Endometrial microvascular endothelial cells (primary cell): ENCODE data around the gene CACNA1D. TPM values are rescaled to one million over a fixed set of nuclear protein-coding genes. Genes with fewer than 3 reads are reported as not detected.

Experiments used
- in situ Hi-C: cut with HindIII; loops from 2 replicates; pipeline ENCODE4 v1.10.0; 2017; ENCODE audit warnings: low sequenced_read_pairs, low pct_unique_long_range_greater_than_20kb; ENCODE audit errors: inconsistent ontology term
- total RNA-seq: library from RNA; depleted of rRNA; stranded (reverse); fragments of >200 nt; gene quantifications from one replicate; pipeline ENCODE4 v1.2.3, GENCODE V29; 2015; ENCODE audit errors: inconsistent ontology term

The CACNA1D gene
- total RNA-seq, 1 donor from 2014 or later, result not detected

- in situ Hi-C loops, result no loop called here
Measured at GRCh38 chr3:53718462-53718861, 224.1 kb downstream of the CACNA1D start.

DNA sequence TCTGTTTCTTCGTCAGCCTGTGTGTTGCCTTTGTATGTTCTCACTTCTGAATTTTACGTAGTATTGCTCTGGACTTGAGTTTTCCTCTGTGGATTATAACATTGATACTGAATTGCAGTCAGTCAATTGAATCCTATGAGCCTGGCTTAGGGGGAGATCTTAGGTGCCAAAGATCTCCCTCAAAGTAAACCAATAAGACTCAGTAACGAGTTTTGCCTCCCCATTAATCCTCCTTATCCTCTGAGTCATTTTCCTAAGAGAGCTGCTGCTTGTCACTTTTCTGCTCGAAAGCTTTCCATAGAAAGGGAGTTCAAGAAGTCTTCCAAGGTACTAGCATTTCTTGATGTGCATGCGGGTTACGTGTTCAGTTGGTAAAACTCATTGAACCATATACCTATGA, 225.4 kb downstream of the CACNA1D start:
- in situ Hi-C loops, result no loop called here

DNA sequence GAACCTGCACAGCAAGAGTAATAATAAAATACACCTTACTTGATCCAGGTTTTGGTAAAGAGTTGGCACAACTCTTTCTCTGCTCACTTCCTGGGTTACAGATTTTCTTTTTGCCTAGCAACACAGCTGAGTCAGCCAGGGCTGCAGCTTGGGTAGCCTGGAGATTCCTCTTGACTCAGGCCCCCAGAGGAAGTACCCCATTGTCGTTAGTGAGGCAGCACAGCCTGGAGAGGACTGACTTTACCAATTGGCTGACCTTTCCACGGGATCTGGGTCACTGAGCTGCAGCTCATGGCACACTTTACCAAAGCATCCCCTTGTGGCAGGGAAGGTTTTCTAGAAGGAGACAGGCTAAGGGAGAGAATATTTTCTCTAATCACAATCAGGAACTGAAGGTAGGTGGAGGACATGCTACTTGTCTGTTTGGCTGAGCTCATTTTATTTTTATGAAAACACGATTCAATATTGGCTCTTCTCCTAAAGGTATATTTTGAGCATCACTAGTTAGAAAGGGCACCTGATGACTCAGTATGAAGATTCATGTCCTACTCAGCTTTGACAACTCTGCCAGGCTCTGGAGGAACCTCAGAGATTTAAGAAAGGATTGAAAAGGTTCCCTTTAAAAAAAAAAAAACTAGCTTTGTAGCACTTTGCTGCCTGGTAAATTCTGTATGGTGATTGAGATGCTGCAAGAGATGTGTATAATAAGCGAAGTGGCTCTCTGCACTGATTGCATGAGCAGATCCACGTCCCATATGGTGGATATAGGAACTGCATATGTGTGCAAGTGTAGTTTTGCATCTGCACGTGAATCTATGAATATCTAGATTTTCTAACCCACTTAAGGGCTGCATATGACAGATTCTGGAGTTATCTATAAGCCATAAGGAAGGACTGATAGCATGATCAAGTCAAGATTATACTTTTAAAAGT, 227.0 kb downstream of the CACNA1D start:
- in situ Hi-C loops, result no loop called here

GRCh38 chr3:53724566-53724965, 230.2 kb downstream of the CACNA1D start:
- in situ Hi-C loops, result no loop called here

GRCh38 chr3:53725387-53725995, 231.1 kb downstream of the CACNA1D start:
- in situ Hi-C loops, result no loop called here

GRCh38 chr3:53726643-53727042, 232.2 kb downstream of the CACNA1D start:
- in situ Hi-C loops, result no loop called here

- in situ Hi-C loops, result no loop called here
Measured at GRCh38 chr3:53728606-53729005, 234.2 kb downstream of the CACNA1D start.

- in situ Hi-C loops, result no loop called here
Measured at GRCh38 chr3:53729159-53729558, 234.7 kb downstream of the CACNA1D start.

- in situ Hi-C loops, result no loop called here
Measured at GRCh38 chr3:53729618-53730017, 235.2 kb downstream of the CACNA1D start.

- in situ Hi-C loops, result no loop called here
Measured at GRCh38 chr3:53730576-53730975, 236.2 kb downstream of the CACNA1D start.

- in situ Hi-C loops, result no loop called here
Measured at GRCh38 chr3:53731934-53732624, 237.7 kb downstream of the CACNA1D start.

GRCh38 chr3:53733446-53733845, 239.0 kb downstream of the CACNA1D start:
- in situ Hi-C loops, result no loop called here

DNA sequence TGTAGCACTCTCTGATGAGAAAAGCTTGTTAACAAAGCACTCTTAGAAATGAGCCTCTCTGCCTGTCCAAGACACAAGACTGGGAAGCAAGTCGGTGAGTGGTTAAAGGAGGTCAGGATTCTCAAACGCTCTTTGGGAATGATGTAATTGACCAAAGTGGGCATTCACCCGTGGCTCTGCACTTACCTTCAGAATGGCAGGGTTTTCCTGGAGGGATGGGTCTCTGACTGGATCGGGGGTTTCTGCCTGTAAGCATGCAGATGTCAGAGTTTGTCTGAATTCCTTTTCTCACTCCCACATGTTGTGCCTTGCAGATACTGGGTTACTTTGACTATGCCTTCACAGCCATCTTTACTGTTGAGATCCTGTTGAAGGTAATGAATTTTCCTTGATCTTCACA, 245.6 kb downstream of the CACNA1D start:
- in situ Hi-C loops, result no loop called here

GRCh38 chr3:53740956-53741355, 246.5 kb downstream of the CACNA1D start:
- in situ Hi-C loops, result no loop called here

DNA sequence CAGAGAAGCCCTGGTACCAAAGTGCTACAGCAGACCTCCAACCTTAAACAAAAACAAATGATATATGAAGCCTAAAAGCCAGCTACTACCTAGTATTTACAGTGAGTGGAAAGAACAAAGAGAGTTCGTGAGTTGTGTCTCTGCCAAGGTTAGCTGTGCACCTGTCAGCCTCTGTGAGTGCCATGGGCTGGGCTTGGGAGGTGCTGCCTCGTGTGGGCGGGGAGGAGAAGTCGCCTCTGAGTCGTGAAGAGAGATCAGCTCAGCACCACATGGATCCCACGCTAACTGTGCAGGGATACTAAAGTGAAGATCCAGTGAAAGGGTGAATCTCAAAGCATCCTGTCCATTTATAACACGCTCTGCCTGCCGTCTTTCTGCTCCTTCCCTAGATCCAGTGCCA, 249.9 kb downstream of the CACNA1D start:
- in situ Hi-C loops, result no loop called here

- in situ Hi-C loops, result no loop called here
Measured at GRCh38 chr3:53747559-53747958, 253.1 kb downstream of the CACNA1D start.

DNA sequence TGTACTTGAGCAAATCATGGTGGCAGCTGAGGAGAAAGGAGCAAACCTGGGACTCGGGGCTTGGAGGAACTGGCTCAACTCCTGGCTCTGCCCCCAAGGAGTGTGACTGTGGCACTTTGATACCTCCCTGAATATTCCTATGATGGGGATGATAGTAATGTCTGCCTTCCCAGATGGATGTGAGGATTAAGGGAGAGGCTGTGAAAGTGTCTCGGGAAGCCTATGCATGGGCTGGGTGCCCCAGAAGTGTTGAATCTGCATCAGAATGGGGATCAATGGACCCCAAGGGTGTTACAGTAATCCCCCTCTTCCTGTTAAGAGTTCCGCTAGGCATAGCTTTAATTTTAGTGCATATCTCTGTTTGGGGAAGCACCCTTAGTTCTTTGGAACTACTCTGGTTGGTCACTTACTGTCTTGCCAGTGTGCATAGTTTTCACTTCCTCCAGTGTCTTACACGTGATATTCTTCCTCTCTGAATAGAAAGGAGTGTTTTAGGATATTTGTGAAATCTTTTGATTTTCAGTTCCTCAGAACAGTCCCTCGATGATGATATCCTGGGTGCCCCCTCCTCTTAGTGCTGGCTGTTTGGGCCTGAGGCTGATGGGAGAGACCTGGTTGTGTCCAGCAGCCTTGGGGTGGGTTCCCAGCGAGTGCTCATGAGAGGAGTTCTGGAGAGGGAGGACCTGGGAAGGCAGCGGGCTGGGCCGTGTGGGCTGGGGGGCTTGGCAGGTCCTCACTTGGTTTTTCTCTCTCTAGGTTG, 254.3 kb downstream of the CACNA1D start:
- in situ Hi-C loops, result no loop called here

GRCh38 chr3:53749448-53749847, 255.0 kb downstream of the CACNA1D start:
- in situ Hi-C loops, result no loop called here
